A673 (cell line): ENCODE data around the gene CACHD1. TPM values are rescaled to one million over a fixed set of nuclear protein-coding genes. Genes with fewer than 3 reads are reported as not detected.

Source experiments
- BruUV-seq: library from RNA; stranded (reverse); fragments of 400-500 nt; replicated peaks from 2 replicates; lab custom pipeline; 2021; lab: Mats Ljungman, UMichigan
- CTCF ChIA-PET: fragments of 300-600 bp; sonication (Branson Sonifier 250); formaldehyde crosslinking; loops from one replicate; lab custom pipeline; 2022; ENCODE audit warnings: antibody characterized with exemption; lab: Charles Lee
- POLR2A ChIA-PET: fragments of 300-600 bp; sonication (Branson Sonifier 250); formaldehyde crosslinking; loops from one replicate; lab custom pipeline; 2022; ENCODE audit warnings: antibody characterized with exemption; ENCODE audit not compliant: low non-redundant PET; lab: Charles Lee
- DNase-seq: peaks from one replicate; pipeline ENCODE4 v3.0.0-alpha.2; 2015; ENCODE audit warnings: low spot score
- H3K27ac ChIP-seq: fragments of 200-600 bp; sonication (generic); 2 replicates; pipeline ENCODE4 v1.5.1; 2016; ENCODE audit warnings: mixed run types, low read depth, mild to moderate bottlenecking, mixed read lengths, antibody characterized with exemption, low read length; ENCODE audit not compliant: poor library complexity, severe bottlenecking
- H3K27me3 ChIP-seq: fragments of 200-600 bp; sonication (generic); replicated peaks from 2 replicates; pipeline ENCODE4 v1.6.1; 2017; ENCODE audit warnings: mixed run types, low read depth, mild to moderate bottlenecking, mixed read lengths, antibody characterized with exemption, low read length; ENCODE audit not compliant: insufficient read depth, poor library complexity
- H3K36me3 ChIP-seq: fragments of 200-600 bp; sonication (generic); 2 replicates; pipeline ENCODE4 v1.6.1; 2016; ENCODE audit warnings: mixed run types, mild to moderate bottlenecking, mixed read lengths, antibody characterized with exemption, low read length; ENCODE audit not compliant: insufficient read depth, poor library complexity, severe bottlenecking
- H3K4me1 ChIP-seq: fragments of 200-600 bp; sonication (generic); 2 replicates; pipeline ENCODE4 v1.6.1; 2017; ENCODE audit warnings: mixed run types, mild to moderate bottlenecking, mixed read lengths, antibody characterized with exemption, low read length; ENCODE audit not compliant: insufficient read depth, poor library complexity, severe bottlenecking
- H3K4me3 ChIP-seq: fragments of 200-600 bp; sonication (generic); 2 replicates; pipeline ENCODE4 v1.5.1; 2016; ENCODE audit warnings: low read depth, mixed run types, mild to moderate bottlenecking, mixed read lengths, low read length; ENCODE audit not compliant: poor library complexity, severe bottlenecking
- H3K9me3 ChIP-seq: fragments of 200-600 bp; sonication (generic); 2 replicates; pipeline ENCODE4 v1.6.1; 2016; ENCODE audit warnings: mixed run types, low read depth, mild to moderate bottlenecking, mixed read lengths, antibody characterized with exemption, low read length; ENCODE audit not compliant: poor library complexity, severe bottlenecking
- EZH2 ChIP-seq: fragments of 200-600 bp; sonication (generic); IDR thresholded peaks from 2 replicates; pipeline ENCODE4 v1.6.1; 2017; ENCODE audit warnings: borderline replicate concordance, low read depth, mild to moderate bottlenecking, mixed read lengths, antibody characterized with exemption, low read length; ENCODE audit not compliant: poor library complexity, severe bottlenecking
- intact Hi-C: fragments of 100-400 bp; cut with micrococcal nuclease; formaldehyde crosslinking; loops from one replicate; pipeline ENCODE4 v1.10.0; 2022; ENCODE audit not compliant: unreplicated experiment
- total RNA-seq: library from RNA; stranded (reverse); gene quantifications from 2 replicates; pipeline ENCODE4 v1.2.3, GENCODE V29; 2021
- TF ChIP-seq, protein P1 (sequence below): fragments of 300-800, 200-600 bp; sonication (generic); conservative IDR thresholded peaks from 2 replicates; pipeline ENCODE4 v1.5.1; 2017; ENCODE audit warnings: low read depth, mild to moderate bottlenecking, antibody characterized with exemption, low read length, moderate library complexity, mixed read lengths

CACHD1 gene
- total RNA-seq, 1 experiment from 2014 or later, result 39.2 TPM

DNA sequence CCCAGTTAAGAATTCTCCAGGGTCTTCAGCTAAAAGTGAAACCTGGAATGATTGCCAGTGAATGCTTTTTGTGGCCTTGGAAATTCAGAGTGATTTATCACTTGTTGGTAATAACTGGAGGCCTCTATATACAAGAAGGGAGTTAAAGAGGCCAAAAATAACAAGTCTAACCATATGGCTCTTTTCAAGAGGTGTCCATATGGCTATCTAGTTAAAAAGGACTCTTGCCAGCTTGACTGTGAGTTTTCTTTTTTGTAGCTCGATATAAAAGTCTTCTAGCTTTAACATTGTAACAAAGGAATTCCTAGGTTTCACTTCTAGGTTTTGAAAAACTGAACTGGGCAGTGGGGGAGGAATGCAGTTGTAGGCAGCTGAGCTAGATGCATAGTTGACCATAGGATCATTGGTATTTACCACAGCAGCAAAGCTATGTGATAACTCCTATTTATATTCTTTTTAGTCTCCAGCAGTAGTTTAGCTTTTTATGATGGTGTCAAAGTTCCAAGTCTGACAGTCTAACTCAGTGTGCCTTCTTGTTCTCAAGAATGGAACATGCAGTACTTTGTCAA, 44.4 kb downstream of the CACHD1 start:
- POLR2A ChIA-PET, result interaction anchor here (0.5 kb wide), 1 partner anchor 19 kb away, joined by 8 read pairs; no protein-coding TSS in a partner anchor
- peaks cover 54% of the 10 kb centered on the region for H3K4me1 ChIP-seq
- no TSS peak for BruUV-seq
- peak overlapping the region; percentile 11 for H3K27ac ChIP-seq
- H3K36me3 ChIP-seq, result no peaks in the 10 kb centered on the region
- H3K27me3 ChIP-seq, result no peaks in the 10 kb centered on the region
- DNase-seq, result no peak
- intact Hi-C loops, result no loop called here
- H3K4me3 ChIP-seq, result no peak overlapping the region
- TF ChIP-seq, protein P1, sequence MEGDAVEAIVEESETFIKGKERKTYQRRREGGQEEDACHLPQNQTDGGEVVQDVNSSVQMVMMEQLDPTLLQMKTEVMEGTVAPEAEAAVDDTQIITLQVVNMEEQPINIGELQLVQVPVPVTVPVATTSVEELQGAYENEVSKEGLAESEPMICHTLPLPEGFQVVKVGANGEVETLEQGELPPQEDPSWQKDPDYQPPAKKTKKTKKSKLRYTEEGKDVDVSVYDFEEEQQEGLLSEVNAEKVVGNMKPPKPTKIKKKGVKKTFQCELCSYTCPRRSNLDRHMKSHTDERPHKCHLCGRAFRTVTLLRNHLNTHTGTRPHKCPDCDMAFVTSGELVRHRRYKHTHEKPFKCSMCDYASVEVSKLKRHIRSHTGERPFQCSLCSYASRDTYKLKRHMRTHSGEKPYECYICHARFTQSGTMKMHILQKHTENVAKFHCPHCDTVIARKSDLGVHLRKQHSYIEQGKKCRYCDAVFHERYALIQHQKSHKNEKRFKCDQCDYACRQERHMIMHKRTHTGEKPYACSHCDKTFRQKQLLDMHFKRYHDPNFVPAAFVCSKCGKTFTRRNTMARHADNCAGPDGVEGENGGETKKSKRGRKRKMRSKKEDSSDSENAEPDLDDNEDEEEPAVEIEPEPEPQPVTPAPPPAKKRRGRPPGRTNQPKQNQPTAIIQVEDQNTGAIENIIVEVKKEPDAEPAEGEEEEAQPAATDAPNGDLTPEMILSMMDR, result no peak
- no peak for TF ChIP-seq EZH2
- CTCF ChIA-PET, result no interaction called here
- H3K9me3 ChIP-seq, result no peaks in the 10 kb centered on the region

DNA sequence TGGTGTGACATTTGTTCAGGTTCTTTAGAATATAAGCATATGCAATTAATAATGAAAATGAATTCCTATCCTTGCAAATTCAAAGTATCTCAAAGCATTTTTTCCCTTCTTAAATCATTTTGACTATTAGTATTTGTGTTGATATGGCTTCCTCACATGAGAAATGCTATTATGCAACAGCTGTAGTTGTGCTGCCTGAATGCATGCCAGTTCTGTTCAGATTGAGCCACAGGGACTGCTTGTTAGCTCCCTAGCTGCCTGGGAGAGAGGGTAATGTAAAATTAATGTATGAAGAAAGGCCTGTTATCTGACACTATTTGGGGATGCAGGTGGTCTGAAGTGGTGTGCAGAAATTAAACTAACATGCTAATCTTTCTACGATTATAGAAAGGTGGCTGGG, 45.5 kb downstream of the CACHD1 start:
- DNase-seq, result peak; percentile 67
- no peak overlapping the region for H3K27ac ChIP-seq
- intact Hi-C loops, result no loop called here
- ChIA-PET POLR2A (interaction anchor here (0.5 kb wide), 1 partner anchor 9 kb away, joined by 3 read pairs; no protein-coding TSS in a partner anchor), CTCF (no interaction called here)
- H3K4me3 ChIP-seq, result no peak overlapping the region
- H3K36me3 ChIP-seq, result no peaks in the 10 kb centered on the region
- TF ChIP-seq, protein P1, result no peak
- TF ChIP-seq EZH2, result no peak
- H3K4me1 ChIP-seq, result peaks cover 61% of the 10 kb centered on the region
- H3K27me3 ChIP-seq, result no peaks in the 10 kb centered on the region
- BruUV-seq, result no TSS peak
- H3K9me3 ChIP-seq, result no peaks in the 10 kb centered on the region

DNA sequence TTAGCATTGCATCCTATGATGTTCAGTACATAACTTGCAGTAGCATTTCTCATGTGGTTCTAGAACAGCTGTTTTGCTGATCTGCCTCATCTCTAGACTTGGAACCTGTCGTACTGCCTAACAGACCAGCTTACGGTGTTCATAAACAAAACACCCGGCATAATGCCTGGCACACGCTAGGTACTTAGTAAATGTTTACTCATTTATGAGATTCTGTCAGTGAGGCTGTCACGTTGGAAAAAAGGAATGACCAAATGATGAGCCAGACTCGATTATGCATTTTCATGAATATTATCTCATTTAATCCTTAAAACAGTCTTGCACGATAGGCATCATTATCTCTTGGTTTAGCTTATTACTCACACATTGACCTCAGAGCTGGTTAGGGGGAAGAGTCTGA, 46.4 kb downstream of the CACHD1 start:
- Histone ChIP-seq H3K36me3 (no peaks in the 10 kb centered on the region), H3K4me1 (peaks cover 62% of the 10 kb centered on the region), H3K27ac (no peak overlapping the region), H3K4me3 (no peak overlapping the region), H3K27me3 (no peaks in the 10 kb centered on the region), H3K9me3 (no peaks in the 10 kb centered on the region)
- TF ChIP-seq, protein P1, result no peak
- TF ChIP-seq EZH2, result no peak
- ChIA-PET POLR2A (no interaction called here), CTCF (no interaction called here)
- intact Hi-C loops, result no loop called here
- DNase-seq, result no peak
- no TSS peak for BruUV-seq
